Measurements from ENCODE around the gene FBXL5.
"Not testable (repeated sequence)": the region's sequence is repeated elsewhere in the genome, so short reads cannot be mapped to it uniquely, and the experiment has no call there.

FBXL5 gene

DNA sequence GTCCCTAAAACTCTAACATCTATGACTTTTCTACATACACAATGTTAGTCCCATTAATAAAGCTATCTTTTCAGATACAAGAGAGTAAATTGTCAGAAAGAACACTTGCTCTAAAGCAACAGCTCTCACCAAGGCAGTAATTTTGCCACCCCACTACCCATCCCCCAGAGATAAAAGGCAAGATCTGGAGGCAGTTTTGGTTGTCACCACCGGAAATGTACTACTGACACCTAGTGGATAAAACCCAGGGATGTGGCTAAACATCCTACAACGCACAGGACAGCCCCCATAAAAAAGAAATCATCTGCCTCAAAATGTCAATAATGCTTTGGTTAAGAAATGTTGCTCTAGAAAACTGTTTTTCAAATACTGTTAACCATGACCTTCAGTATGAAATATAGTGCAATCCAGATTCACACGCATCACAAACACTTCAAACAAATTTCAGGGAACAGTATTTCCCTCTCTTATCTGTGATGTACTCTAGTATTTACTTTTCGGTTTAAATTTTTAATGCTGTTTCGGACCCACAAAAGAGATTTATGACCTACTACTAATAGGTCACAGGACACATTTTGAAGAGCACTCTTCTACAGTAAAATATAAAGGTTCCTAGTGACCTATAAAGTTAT lies 5.1 kb downstream of the FBXL5 start:
- no peak for DNase-seq (ENCODE audit: low read depth)

DNA sequence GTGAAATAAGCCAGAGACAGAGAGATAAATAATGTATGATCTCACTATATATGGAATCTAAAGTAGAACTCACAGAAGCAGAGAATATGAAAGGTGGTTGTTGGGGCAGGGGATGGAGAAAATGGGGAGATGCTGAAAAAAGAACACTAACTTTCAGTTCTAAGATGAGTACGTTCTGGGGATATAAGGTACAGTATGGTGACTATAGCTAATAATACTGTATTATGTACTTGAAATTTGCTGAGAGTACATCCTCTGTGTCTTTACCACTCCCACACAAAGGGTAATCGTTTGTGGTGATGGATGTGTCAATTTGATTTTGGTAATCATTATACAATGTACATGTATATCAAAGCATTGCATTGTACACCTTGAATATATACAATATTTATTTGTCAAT lies 6.6 kb downstream of the FBXL5 start:
- no peak for DNase-seq (ENCODE audit: low read depth)

DNA sequence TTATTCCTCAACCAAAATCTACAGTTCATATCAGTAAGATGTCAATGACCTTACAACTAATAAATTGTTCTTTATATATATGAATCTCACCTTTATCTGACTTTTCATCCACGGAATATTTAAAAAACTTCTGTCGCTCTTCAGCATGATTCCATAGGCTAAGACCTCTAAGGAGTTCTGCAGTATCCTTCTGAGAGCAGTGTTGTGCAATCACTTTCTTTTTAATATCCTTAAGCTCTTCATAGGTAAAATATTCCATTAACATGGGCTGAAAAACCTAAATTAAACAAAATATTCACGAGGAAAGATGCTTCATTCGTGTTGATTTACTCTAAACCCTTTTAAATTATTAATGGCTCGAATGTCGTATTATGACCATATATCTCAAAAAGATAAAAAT lies 16.7 kb downstream of the FBXL5 start:
- no peak for DNase-seq (ENCODE audit: low read depth)

DNA sequence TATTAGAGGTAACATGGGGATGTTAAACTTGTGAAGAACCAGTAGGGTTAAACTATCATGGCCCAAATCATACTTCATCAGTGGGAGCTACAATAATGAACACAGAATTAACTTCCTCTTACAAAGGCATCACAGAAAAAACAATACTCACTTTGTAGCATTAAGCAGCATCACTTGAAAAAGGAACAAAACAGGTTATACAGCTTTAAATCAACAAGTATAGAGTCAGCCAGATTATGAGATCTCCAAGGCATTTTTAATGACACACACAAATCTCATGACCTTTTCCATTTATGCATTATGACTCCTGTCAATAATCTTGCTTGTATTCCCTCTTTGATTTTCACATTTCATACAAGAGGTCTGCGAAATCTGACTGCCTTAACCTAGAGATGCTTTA lies 18.3 kb downstream of the FBXL5 start:
- DNase-seq (ENCODE audit: low read depth): no peak

DNA sequence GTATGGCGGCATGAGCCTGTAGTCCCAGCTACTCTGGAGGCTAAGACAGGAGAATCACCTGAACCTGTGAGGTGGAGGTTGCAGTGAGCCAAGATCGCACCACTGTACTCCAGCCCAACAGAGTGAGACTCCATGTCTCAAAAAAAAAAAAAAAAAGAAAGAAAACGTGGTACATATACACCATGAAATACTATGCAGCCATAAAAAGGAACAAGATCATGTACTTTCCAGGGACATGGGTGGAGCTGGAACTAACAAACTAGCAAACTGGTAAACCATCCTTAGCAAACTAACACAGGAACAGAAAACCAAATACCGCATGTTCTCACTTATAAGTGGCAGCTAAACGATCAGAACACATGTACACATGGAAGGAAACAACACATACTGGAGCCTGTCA lies 37.8 kb downstream of the FBXL5 start:
- DNase-seq (ENCODE audit: low read depth): not testable (repeated sequence)

DNA sequence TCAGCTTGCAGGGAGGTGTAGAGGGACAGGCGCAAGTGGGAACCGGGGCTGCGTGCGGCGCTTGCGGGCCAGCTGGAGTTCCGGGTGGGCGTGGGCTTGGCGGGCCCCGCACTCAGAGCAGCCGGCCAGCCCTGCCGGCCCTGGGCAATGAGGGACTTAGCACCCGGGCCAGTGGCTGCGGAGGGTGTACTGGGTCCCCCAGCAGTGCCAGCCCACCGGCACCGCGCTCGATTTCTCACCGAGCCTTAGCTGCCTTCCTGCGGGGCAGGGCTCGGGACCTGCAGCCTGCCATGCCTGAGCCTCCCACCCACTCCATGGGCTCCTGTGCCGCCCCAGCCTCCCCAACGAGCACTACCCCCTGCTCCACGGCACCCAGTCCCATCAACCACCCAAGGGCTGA lies 40.3 kb downstream of the FBXL5 start:
- DNase-seq (ENCODE audit: low read depth): not testable (repeated sequence)

DNA sequence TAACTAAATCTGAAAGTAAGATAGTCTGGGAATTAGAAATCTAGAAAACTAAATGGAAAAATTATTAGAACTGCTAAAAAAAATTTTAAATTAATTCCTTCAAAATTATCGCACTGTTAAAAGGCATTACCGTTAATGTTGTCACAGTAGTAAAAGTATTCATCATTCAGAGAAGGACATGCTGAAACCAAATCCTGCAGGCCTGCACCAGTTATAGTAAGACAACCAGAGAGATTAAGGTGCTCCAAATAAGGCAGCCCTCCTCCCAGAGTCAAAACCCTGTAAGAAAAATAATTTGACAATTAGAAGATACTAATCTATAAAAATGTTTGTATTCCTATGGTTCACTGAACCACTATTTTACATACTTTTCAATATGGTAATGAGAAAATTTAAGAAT lies 43.0 kb downstream of the FBXL5 start:
- DNase-seq (ENCODE audit: low read depth): no peak

DNA sequence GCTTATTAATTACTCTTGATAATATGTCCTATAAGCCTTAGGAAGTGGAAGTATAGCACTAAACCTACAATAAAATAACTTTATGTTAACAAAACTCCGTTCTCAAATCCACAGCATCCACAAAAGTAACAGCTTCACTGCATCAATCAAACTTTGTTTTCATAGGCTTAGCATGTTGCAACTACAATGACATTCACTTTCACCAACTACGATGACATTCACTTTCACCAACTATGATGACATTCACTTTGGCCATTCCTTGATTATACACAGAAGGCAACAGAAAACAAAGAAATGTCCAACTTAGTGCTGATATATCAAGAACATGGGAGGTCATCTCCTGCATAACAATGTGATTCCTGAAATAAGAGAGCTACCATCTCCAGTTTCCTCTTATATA lies 44.3 kb downstream of the FBXL5 start:
- DNase-seq (ENCODE audit: low read depth): no peak

DNA sequence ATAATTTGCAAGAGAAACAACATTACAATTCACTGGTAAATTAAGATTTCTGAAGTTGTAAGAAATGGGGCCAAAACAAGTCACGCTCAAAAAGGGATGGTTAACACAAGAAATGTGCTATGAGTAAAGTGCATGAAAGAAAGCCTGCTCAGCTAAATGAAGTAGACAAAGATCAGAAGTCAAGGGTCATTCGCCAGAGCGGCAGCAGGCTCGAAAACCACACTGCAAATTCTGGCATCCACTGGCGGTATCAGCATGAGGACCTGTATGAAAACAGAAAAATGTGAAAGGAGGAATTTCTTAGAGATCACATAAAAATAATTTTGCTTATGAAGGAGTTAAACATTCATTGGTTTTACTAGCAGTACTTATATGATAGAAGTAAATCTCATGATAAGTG lies 49.6 kb downstream of the FBXL5 start:
- no peak for DNase-seq (ENCODE audit: low read depth)

DNA sequence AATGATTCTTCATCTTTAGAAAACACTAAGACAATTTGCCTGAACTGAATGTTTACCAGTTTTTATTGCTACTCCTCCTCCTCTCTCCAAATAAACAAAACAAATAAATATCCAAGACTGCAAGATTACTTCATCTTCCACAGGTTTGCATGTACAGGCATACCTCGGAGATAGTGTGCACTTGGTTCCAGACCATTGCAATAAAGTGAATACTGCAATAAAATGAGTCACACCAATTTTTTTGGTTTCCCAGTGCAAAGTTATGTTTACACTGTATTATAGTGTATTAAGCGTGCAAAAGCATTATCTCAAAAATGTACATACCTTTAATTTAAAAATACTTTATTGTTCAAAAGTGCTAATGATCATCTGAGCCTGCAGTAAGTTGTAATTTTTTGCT lies 53.3 kb downstream of the FBXL5 start:
- DNase-seq (ENCODE audit: low read depth): no peak

DNA sequence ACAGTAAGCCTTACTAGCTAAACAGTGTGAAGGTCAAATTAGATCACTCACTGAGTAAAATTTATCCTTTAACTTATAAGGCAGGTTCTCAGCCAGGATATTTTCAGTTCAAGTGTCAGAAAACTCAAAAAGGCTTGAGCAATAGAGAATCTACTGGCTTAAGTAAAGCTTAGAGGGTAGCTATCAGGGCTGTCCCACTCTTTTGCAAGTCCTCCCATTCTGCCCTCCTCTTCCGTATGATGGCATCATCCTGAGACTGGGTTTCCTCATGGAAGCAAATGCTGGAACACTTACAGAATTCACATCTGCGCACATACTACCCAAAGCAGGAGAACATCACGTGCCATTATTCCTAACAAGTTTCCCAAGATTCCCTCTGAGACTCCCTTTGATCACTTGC lies 55.0 kb downstream of the FBXL5 start:
- DNase-seq (ENCODE audit: low read depth): no peak

DNA sequence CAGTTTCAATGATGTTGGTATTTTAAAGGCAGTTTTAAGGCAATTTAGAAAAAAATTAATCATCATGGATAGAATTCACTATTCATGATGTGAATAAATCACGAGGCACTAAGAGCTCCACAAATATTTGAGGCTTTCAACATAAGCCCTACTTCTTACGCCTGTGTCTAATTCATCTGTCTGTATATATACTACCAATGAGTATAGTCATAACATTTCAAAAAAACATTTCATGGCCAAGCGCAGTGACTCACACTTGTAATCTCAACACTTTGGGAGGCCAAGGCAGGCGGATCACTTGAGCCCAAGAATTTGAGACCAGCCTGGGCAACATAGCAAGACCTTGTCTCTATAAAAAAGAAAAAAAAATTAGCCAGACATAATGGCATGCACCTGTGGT lies 56.5 kb downstream of the FBXL5 start:
- no peak for DNase-seq (ENCODE audit: low read depth)

DNA sequence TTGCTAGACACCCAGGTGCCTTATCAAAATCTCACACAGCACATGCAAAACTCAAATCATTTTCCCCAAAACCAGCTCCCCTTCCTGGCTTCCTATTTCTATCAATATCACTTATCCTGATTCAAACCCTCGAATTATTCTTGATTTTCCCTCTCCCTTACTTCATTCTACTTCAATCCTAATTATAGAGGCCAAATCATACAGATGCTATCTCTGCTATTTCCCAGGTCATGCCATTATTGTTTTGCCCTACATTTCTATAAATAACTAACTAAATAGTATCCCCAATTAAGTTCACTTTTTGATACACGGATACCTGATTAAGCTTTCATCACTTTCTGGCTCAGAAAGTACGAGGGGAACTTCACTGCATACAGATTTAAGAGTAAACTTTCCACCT lies 62.4 kb downstream of the FBXL5 start:
- DNase-seq (ENCODE audit: low read depth): no peak

DNA sequence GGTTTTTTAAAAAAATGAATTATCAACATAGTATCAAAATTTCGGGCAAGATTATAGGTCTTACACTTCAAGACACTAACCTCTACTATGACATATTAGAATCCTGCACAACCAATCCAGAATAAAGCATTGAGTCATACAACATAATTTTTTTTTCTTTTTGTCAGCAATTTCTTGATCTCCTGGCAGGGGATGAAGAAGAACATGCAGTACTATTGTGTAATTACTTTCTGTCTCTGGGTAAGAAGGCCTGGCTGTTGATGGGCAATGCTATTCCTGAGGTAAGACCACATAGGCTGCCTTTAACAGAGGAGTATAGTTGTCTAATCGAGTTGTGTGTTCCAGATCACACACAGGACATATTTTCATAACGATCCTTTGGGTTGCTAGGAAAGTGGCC lies 67.5 kb downstream of the FBXL5 start:
- DNase-seq (ENCODE audit: low read depth): no peak

DNA sequence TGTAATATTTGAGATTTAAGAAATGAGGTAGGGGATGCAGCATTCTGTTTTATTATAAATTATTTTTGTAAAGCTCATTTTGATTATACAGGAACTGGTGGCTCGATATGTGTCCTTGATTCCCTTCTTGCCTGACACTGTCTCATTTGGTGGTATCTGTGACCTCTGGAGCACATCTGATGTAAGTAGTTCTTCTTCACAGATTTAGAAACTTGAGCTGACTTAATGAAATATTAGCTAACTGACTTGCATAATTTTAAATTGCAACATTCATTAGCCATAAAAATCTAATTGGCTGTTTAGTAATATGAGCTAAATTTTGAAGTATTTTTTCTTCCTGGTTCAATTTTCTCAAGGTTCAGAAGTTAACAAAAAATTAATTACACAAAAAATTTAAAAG lies 69.1 kb downstream of the FBXL5 start:
- DNase-seq (ENCODE audit: low read depth): no peak

DNA sequence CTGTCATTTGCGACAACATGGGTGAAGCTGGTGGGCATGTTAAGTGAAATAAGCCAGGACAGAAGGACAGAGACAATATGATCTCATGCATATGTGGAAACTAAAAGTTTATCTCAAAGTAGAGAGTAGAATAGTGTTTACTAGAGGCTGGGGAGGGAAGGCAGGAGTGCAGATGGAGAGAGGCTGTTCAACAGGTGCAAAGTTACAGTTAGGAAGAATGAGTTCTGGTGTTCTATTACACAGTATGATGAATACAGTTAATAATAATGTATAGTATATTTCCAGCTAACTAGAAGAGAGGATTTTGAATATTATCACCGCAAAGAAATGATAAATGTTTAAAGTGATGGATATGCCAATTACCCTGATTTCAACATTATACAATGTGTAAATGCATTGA lies 69.8 kb downstream of the FBXL5 start:
- DNase-seq (ENCODE audit: low read depth): no peak

DNA sequence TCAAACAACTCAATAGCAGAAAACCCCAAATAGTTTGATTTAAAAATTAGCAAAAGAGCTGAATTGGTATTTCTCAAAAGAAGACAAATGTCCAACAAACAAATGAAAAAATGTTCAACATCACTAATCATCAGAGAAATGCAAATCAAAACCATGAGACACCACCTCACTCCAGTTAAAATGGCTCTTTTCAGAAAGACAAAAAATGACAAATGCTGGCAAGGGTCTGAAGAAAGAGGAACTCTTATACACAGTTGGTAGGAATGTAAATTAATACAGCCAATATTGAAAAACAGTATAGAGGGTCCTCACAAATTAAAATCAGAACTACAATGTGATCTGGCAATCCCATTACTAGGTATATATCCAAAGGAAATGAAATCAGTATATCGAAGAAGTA lies 70.4 kb downstream of the FBXL5 start:
- no peak for DNase-seq (ENCODE audit: low read depth)

DNA sequence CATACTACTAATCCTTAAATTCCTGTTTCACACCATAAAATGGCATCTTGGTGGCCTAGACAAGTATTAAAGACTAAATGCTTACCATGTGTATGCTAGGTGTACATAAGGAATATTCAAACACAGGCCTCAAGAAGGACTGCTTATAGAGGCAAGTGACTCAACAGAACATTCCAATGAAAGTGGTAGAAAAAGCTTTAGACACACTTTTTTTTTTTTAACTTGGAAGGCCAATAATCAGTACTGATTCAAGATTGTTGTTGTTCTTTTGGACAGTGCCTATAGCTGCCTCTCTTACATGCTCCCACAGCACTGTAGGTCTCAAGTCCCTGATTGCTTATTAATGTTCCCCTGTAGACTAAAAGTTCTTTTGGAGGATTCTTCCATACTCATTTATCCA lies 77.6 kb downstream of the FBXL5 start:
- no peak for DNase-seq (ENCODE audit: low read depth)

DNA sequence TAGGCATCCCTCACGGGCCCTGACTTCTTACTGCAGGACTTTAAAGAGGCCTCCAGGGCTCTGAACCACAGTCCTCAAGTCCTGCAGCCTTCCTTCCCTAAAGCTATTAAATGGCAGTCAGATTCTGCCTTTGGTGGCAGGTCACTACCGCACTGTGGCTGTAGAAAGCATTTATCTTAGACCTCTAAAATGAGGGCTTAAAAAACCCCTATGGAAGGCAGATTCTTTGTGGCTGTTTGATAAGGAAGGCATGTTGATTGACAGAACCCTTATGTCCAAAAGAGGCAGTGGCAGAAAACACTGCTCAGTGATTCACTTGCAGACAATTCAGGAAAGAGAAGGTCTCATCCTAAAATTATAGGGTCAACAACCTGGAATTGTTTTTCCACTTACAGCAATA lies 79.2 kb downstream of the FBXL5 start:
- DNase-seq (ENCODE audit: low read depth): no peak

DNA sequence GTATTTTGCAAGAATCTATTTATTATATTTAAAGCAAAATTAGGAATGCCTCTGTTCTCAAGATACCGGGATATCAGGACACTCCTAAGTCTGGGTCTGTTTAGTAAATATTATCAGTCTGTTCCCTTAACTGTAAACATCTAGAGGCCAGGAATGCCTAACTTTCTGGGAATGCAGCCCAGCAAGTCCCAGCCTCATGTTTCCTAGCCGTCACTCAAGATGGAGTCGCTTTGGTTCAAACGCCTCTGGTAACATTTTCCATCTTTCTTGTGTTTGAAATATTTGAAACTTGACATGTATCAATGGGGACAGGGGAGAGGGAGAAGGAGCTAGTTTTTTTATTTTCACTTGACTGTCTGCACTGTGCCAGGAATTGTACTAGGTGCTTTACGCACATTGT lies 85.4 kb downstream of the FBXL5 start:
- DNase-seq (ENCODE audit: low read depth): no peak

DNA sequence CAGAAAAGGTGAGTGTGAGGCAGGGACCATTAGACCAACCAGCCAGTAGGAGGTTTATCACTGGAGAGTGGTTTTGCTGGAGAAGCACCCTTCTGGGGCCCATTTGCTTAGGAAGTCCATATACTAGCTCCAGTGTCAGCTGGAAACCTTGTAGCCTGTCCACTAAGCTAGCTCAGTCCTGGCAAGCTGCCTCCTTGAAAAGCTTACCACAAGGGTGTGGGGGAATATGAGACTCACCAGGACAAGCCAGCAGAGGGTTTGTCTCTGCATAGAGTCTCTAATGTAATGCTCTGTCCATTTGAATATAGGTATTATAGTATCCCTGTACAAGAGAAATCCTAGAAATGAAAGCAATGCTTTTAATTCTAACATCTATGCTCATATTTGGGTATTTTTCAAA lies 86.3 kb downstream of the FBXL5 start:
- no peak for DNase-seq (ENCODE audit: low read depth)

DNA sequence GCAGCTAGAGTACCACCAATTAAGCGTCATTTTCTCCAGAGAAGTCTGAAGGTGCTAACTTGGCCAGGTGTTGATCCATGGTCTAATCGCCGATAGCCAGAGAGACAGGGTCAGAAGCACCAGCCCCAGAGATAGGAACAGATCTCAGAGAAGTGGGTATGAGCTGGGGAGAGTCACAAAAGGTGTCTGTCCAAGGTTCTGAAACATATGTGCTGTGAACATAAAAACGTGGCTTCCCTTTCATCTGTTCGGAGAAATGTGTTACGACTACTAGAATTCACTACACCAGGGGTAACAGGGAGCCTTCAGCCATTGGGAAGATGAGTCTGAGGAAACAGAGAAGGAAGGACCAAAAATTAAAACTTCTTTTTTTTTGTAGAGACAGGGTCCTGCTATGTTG lies 91.3 kb downstream of the FBXL5 start:
- DNase-seq (ENCODE audit: low read depth): no peak

DNA sequence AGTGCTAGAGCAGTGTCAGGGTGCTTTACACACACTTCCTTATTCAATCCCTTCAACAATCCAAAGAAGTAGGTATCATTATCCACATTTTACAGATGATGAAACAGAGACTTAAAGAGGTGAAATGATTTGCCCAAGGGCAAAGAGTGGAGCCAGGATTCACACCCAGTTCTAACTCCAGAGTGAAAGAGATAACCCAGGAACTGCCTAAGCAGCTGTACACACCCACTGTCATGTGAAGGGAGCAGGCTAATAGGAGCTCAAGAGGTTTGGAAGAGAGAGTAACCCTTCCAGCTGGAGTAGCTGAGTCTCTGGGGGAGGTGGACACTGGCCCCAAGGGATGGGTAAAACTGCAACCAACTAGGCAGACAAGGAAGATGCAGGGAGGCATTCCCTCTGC lies 92.5 kb downstream of the FBXL5 start:
- no peak for DNase-seq (ENCODE audit: low read depth)

DNA sequence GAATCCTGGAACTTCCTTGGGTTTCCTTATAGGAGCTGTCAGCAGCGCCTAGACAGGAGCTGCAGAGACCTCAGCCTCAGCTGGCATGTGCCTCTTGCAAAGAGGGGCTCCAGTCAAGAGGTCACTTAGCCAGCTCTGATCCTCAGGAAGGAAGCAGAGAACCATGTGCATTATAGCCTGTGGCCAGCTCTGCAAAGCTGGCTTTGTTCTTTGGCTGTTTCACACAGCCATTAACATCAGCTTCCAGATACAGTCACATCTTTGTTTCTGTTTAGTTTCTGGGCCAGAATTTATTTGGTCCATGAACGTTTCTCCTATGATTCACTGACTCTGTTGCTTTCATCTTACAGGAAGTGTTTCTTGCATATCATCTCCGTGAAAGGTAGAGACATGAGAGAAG lies 93.0 kb downstream of the FBXL5 start:
- DNase-seq (ENCODE audit: low read depth): no peak

DNA sequence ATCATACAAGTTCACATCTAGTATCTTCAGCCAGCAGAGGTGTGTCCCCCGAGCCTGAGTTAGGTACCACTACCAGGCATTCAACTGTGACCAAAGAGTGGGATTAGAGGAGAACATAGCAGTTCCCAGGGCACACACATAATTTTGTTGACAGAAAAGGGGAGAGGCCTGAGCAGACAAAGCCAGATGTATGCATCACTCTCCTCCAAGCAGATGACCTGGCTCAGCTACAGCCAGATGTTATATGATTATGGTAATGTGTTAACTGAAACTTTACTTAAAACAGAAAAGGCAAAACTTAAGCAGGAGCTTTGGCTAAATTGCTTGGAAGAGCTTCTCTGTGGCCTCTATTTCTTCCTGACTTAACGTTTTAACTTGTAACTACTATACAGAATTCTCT lies 96.6 kb downstream of the FBXL5 start:
- DNase-seq (ENCODE audit: low read depth): no peak

Measured in stimulated activated CD8-positive, alpha-beta memory T cell treated with anti-CD3 and anti-CD28 coated beads, Interleukin-4, amount 100 ng/mL, for 24 hours (primary cell).